Globus pallidus (tissue), 1 donor: ENCODE measurements around the gene FBXW2.

Experiments
- DNase-seq: peaks from one replicate; pipeline ENCODE4 v3.0.0-alpha.2; 2015; ENCODE audit warnings: low spot score

FBXW2 gene

DNA sequence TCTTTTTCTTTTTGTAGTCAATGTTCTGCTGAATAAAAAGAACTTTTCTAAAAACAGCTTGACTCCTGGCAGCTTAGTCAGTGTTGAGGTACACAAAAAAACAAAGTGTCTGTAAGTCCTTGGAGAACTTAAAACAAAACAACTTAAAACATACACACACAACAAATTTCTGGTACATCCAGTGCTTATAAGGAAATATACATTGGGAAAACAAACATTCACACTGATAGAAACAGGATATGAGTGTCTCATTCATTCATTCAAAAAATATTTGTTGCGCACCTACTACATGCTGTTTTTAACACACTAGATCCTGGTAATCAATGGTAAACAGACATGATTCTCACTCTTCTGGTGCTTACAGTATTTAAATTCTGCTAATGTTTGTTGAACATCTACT is 51.5 kb downstream of the FBXW2 start:
- no peak for DNase-seq

DNA sequence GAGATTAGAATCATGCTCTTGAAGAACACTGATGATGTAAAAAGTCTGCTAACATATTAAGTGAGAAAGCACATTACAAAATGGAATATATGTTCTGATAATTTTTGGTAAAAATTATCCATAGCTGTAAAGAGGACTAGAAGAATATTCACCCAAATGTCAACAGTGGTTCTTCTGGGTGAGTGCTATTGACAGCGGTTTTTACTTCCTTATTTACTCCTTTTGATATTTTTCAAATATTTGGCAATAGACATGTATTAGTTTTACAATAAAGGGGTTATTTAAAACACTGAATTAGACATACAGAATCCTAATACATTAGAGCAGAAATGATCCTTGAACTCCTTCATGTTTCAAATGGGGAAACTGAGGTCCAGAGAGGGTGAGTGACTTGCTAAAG is 52.0 kb downstream of the FBXW2 start:
- DNase-seq = no peak

DNA sequence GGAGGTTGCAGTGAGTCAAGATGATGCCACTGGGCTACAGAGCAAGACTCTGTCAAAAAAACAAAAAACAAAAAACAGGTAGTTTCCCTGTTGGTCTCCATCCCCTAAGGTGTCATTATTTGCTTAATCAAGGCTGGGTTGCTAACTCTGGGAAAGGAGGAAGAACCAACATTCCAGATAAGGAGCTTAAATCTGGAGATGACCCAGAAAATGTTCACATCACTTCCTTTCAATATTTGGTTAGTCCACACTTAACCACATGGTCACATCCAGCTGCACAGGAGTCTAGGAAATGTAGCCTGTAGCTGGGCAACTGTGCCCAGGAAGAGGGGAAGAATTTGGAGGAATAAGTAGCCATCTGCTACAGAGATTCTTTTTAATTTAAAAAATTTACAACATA is 53.1 kb downstream of the FBXW2 start:
- no peak for DNase-seq

DNA sequence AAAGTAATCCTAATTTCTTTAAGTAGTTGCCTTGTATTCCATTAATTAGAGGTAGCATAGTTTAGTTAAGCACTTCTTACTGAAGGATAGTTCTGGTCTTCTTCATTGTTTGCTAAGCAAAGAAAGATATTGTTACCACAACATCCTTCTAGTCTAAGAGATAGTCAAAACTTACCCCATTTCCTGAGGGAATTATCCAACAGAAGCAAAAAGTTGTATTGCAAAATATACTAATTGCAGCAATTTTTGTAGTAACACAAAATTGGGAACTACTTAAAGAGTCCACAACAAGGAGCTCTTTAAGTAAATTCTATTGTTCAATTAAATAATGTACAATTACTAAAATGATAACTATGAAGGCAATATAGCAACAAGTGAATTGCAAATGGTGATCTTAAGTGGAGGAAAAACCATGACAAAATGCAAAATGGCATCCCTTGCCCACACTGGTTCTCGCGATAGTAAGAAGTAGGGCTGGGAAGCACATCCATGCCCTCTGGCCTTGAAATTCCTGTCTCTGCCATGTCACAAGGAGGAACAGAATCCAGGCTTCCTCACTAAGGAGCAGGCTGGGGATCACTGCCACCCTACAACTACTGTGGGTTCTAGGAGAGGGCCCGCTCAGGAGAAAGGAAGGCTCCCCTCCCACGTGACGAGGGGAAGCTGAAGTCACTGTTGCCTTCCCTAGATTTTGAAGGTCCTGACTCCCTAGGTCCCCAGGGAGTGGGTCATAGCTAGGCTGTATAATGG is 55.6 kb downstream of the FBXW2 start:
- no peak for DNase-seq

DNA sequence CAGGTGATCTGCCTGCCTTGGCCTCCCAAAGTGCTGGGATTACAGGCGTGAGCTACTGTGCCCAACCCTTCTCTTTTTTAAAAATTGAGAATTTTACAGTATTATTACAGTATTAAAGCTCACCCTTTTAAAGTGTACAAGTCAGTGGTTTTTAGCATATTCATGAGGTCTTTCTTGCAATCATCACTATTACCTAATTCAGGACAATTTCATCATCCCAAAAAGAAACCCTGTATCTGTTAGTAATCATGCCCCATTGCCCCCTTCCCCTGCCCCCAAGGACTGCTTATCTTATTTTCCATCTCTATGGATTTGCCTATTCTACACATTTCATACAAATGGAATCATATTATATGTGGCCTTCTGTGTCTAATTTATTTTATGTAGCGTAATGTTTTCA is 56.3 kb downstream of the FBXW2 start:
- DNase-seq = no peak

DNA sequence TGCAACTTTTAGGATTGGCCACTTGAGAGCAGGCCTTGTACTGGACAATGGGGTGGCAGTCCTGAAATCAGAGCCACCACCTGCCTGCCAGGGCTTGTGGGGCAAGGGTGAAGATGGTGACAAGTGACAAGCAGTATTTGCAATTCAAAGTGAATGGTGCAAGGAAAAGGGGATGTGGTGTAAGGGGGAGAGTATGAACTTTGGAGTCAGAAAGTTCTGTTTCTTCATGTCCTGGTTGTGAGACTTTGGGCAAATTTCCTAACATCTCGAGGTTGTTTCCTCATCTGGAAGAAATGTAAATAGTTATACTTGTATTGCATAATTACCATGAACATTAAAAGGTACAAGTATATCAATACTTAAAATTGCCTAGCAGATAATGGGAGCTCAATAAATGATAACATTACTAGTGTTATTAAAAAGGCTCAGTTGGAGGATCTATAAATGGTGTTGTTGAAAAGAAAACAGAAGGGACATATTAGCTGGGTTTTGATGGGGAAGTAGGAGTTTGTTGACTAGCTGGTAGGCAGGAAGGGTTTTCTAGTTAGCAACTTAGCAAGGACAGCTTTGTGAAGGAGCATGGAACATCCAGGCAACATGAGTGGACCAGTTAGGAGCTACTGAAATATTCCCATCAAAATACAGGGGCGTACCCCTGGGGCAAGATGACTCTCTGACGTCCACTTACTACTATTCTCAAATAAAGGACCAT is 57.6 kb downstream of the FBXW2 start:
- no peak for DNase-seq

DNA sequence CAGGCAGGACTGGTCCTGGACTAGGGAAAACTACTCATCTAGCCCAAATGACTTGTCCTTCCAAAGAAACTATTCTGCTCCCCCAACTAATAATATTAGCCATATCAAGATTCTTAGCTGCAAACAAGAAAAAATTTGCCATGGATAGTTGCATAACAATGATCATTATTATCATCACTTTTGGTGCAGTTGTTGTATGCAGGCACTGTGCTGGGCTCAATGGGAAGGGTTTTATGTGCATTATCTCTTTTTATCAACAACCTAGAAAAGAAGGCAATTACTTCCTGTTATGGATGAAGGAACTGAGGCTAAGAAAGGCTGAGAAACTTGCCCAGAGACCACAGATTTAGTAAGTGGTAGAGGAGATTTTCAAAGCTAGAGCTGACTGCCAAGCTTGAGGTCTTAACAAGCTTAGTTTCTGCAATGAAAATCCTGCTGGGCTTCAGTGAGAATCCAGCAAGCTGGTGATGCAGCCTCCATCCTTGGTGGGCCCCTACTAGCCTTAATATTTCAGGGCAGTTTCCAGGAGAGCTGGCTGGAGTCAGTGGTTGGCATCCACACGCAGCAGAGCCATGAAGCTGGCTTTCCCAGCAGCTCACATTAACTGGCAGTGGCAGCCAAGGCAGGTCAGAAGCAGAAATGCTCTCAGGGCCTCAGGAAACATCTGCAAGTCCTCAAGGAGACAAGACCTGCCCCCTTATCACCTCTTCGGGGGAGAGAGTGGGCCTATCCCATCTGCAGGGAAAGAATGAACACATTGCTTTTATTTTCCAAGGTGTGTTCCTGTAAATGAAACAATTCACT is 58.4 kb downstream of the FBXW2 start:
- DNase-seq = no peak

DNA sequence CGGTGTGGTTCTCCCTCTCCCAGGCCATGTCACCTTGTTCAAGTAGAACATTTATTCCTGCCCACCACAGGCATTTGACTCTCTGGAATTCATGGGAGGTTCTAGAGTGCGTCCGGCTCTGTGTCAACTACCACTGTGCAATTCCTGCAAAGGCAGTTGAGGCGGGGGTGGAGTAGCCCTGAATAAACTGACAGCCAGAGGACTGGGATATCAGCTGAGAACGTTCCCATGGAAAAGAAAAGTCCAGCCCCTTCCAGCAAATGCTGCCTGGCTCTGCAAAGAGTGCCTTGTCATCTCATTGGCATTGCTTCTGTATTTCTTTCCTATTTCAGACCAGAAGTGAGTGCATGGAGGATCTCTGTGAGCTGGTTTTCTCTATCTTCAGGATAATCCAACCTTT is 60.0 kb downstream of the FBXW2 start:
- no peak for DNase-seq

DNA sequence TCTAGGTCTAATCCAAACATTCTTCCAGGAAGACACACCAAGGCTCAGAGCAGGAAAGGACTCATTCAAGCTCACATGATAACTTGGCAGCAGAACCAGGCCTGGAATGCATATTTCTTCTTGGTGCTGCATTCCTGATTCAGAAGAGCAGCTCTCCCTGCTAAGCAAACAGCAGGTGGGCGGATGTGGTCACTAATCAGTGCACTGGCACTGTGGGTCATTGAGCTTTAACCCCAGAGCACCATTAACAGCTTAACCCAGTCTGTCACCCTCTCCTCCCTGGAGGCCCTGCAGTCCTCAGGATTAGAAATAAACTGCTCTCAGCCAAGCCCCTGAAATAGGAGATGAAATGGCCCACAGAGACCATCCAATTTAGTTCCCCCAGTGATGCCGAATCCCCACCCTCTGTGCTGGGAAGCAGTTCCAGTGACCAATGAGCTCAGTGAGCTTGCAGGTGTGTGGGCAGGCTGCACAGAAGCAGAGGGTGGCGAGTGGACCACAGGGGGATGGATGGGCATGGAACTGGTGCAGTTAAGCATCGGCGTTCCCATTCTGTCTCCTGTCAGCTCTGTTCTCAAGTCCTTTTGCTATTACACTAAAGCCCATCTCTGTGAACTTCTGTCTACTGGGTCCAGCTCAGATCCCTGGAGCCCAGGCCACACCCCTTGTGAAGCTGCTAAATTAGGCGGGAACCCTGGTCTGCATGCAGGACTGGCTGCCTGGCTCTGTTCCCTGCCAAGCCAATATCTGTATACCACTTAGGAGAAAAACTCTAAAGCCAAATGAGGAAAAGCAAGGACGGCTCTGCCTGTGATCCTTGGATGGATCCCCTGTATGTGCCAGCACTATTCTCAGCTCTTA is 62.3 kb downstream of the FBXW2 start:
- no peak for DNase-seq

DNA sequence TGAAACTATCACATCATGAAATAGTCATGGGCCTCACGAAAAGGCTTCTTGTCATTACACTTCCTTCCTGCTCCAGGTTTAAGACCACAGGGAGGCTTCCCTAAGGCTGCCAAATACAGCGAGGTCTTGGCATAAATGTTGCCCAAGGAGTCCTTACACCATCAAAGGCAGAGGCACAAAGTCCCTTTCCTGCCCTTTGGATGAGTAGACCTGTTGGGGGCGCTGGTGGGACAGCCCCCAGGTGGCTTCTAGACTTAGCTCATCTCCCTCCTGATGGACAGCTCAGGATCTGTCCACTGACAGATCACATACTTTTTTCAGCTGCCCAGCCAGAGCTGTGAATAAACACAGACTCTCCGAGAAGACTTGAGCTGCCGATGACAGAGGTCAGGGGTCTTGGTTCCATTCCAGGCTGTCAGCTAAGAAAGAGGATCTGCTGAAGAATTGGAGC is 63.4 kb downstream of the FBXW2 start:
- DNase-seq = no peak

DNA sequence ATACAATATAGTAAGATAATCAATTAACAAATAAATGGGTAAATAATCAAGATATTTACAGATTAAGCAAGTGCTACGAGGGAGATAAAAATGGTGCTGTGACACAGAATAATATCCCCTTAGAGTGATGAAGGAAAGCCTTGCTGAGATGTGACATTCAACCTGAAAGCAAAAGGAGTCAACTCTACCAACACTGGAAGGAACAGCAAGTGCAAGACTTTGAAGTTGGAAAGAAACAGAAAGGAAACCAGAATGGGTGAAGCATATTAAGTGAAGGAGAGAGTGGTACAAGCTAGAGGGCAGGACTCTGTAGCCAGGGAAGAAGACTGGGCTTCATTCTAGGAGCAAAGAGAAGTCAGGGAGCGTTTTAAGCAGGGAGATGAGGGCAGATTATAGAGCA is 66.7 kb downstream of the FBXW2 start:
- no peak for DNase-seq

DNA sequence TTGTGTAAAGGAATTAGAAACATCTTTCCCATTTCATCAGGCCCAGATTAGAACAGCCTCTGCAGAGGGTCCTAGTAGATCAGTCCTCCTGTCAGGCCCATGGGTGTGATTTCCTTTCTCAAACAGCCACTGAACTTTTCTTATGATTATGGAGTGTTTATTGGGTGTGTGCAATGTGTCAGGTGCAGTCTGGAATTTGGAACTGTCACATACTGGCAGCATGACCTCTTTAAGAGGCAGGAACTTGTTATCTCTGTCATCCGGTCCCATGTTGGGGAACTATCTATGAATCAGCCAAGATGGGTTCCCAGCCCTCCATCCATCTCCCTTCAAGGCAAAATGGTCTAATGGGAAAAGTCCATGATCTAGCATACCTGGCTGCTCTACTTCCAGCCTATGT is 67.3 kb downstream of the FBXW2 start:
- no peak for DNase-seq

DNA sequence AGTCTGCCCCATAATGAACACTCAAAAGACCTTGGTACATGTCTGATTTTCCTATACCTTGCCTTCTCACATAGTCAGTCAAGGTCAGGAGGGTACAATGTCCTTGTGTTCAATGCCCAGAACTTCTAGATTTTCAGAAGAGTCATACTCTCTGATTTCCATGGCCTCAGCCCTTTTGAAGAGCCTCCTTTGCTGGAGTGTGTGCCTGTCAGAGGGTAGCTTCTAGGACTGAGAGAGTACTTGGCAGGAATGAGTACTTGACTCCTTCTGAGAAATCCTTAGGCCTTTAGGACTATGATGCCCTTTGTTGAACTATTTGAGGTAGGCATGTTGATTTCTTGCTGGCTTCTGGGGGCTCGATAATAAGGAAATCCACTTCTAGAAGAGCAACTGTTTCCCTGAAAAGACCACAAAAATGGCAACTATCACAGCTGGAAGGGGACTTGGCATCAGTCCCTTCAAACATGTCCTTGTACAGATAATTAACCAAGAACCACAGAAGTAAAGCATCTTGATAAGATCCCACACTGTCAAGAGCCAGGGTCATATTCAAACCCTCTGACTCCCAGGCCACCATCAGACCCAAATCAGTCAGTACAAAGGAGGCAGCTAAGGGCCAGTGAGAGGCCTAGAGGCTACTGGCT is 68.3 kb downstream of the FBXW2 start:
- no peak for DNase-seq

DNA sequence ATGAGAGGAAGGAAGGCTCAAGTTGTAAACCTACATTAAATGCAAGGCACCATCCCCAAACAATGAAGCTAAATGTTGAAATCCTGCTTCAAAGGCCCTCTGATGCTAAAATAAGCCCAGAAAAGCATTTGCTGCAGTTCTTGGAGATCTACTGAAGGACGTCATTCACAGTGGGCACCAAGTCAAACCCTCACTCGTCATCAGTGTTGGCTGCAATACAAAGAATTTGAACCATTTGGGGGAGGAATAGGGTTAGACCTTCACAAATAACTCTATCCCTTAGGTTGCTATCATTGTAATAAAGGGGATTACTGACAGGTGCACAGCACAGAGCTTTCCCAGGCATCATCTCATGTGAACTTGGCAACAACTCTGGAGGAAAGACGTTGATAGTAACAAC is 69.7 kb downstream of the FBXW2 start:
- no peak for DNase-seq

DNA sequence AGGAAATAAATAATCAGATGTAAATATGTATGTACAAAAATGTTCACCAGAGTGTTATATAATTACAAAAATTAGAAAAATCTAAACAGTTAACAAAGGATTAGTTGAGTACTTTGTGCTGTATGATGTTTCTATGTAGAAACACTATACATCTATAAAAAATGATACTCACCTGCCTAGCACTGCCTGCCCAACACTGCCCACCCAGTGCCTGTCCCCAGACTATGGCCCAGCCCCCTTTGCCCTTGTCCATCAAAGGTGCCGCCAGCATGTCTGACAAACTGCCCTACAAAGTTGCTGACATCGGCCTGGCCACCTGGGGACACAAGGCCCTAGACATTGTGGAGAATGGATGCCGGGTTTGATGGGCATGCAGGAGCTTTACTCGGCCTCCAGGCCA is 72.8 kb downstream of the FBXW2 start:
- DNase-seq = no peak

DNA sequence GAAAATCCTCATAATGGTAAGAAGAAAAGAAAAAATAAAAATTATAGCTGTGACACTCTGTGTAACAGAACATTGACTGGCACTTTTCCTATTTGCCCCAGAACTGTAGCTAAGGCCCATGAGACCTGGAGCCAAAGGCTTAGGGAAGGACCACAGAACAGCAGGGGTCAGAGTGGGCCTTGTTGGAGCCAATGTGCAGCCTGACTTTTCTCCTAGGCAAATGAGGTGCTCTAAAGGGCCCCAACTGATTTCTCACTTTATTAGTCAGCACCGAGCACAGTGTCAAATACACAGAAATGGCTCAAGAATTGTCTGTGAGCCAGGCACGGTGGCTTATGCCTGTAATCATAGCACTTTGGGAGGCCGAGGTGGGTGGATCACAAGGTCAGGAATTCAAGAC is 74.9 kb downstream of the FBXW2 start:
- DNase-seq = no peak

DNA sequence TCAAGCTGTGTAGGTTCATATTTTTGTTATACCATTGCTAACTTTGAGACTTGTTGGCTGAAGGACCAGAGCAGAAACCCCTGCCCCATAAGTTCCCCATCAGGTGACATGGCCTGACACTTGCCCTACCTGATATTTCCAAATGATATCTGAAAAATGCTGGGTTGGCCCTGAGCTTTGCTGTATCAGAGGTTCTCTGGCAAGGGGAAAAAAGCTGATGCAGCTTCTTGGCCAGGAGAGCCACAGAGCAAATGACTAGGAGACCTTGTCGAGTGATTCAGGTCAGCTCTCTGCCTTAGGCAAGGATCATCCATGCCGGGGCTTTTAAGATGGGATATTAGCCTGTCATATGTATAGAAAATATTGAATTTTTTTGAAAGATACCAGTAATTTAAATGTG is 76.0 kb downstream of the FBXW2 start:
- DNase-seq = no peak

DNA sequence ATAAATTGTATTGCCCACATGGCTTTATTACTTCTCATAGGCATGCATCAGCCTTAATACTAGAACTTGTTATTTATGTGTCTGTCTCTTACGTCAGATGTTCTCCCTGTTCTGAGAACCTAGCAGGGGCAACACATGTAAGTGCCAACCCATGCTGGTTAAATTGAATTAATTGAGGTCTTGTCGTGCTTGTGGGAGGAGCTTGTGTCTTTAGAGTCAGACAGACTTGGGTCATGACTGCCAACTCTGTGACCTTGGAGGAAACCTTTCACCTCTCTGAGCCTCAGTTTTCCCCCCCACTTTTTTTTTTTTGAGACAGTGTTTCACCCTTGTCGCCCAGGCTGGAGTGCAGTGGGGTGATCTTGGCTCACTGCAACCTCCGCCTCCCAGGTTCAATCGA is 76.7 kb downstream of the FBXW2 start:
- DNase-seq = no peak

DNA sequence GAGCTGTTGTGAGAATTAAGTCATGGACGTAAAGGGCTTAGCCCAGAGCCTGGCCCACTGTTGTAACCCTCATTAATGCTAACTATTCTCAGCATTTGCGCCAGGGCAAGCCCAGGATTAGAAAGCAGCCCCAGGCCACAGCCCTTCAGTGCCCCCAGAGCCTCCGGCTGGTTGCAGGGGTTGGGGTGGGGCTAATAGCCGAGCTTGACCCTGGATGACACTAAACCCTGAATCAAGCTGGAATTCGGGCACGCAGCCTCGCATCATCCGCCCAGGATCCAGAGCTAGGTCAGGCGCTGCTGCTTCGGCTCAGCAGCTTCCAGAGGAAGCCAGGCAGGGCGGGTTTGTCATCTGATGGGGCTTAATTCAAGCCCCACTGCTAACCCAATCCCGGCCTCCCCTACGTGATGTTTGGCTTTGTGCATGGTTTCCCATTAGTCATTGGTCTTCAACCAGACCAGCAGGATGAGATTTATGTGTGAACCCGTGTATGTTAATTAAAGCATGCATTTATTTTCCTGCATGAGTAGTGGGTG is 77.8 kb downstream of the FBXW2 start:
- no peak for DNase-seq

DNA sequence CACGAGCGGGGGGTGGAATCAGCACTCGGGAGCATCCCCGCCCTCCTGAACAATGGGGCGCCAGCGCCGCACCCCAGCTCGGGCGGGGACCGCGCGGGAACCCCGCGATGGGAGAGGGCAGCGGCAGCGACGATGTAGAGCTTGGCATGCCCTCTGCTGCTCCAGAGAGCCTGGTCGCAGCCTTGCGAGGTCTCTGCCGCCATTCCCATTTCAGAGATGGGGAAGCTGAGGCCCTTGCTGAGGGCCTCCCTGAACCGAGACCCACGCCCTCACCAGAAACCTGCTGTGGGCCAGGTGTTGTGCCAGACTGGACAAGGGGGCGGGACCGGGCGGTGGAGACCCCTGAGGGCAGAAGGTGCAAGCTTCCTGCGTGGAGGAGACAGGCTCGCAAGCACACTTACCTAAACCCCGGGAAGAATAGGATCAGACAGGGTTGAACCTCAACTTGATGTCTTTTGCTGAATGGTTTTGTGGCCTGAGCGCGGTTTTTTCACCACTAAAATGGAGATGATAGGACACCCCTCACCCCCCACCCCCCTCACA is 78.3 kb downstream of the FBXW2 start:
- no peak for DNase-seq
